ENCODE results near the gene C8G. TPM values are rescaled to one million over a fixed set of nuclear protein-coding genes. Genes with fewer than 3 reads are reported as not detected.

The C8G gene
- polyA plus RNA-seq, 1 donor from 2014 or later = not detected

GRCh38 chr9:136900556-136900955 is 44.5 kb upstream of the C8G start:
- no peaks in the 10 kb centered on the region for H3K9me2 ChIP-seq (ENCODE audit: insufficient read depth, low read length)
- H3K9ac ChIP-seq (ENCODE audit: low read length) = no peak overlapping the region
- no peak overlapping the region for H3K4me3 ChIP-seq (ENCODE audit: low read length)
- no peaks in the 10 kb centered on the region for H4K20me1 ChIP-seq (ENCODE audit: insufficient read depth)
- H3K36me3 ChIP-seq (ENCODE audit: insufficient read depth, low read length) = no peaks in the 10 kb centered on the region
- no peak overlapping the region for H3K27ac ChIP-seq (ENCODE audit: low read length)
- no peaks in the 10 kb centered on the region for H3F3A ChIP-seq (ENCODE audit: insufficient read depth, low read length, poor library complexity, severe bottlenecking)
- TF ChIP-seq EP300 (conservative IDR thresholded peaks at IDR 0.05; ENCODE audit: poor library complexity, severe bottlenecking) (no peak), MXI1 (conservative IDR thresholded peaks at IDR 0.05; ENCODE audit: poor library complexity, severe bottlenecking) (no peak), RAD21 (conservative IDR thresholded peaks at IDR 0.05) (no peak), REST (IDR thresholded peaks at IDR 0.05; ENCODE audit: borderline replicate concordance) (no peak), EZH2 (IDR thresholded peaks at IDR 0.05; ENCODE audit: borderline replicate concordance, insufficient read depth, low read length, poor library complexity, severe bottlenecking) (no peak), TAF1 (IDR thresholded peaks at IDR 0.05; ENCODE audit: low read depth) (no peak), POLR2AphosphoS5 (IDR thresholded peaks at IDR 0.05) (no peak), CTCF (IDR thresholded peaks at IDR 0.05; ENCODE audit: poor library complexity, severe bottlenecking) (no peak), SMC3 (conservative IDR thresholded peaks at IDR 0.05; ENCODE audit: poor library complexity) (no peak)
- no peak overlapping the region for H2AFZ ChIP-seq (ENCODE audit: low read depth, low read length)
- no peaks in the 10 kb centered on the region for H3K27me3 ChIP-seq (ENCODE audit: insufficient read depth, low read depth, low read length)
- no peaks in the 10 kb centered on the region for H3K9me3 ChIP-seq (ENCODE audit: low read length)
- H3K79me2 ChIP-seq (replicated peaks; ENCODE audit: insufficient read depth, low read length) = no peaks in the 10 kb centered on the region
- no peak overlapping the region for H3K4me2 ChIP-seq (ENCODE audit: low read length)

- Histone ChIP-seq H3K27ac (ENCODE audit: low read length) (no peak overlapping the region), H3K9me2 (ENCODE audit: insufficient read depth, low read length) (no peaks in the 10 kb centered on the region), H3K9me3 (ENCODE audit: low read length) (no peaks in the 10 kb centered on the region), H3K4me2 (ENCODE audit: low read length) (no peak overlapping the region), H4K20me1 (ENCODE audit: insufficient read depth) (no peaks in the 10 kb centered on the region), H2AFZ (ENCODE audit: low read depth, low read length) (no peak overlapping the region), H3F3A (ENCODE audit: insufficient read depth, low read length, poor library complexity, severe bottlenecking) (no peaks in the 10 kb centered on the region), H3K4me3 (ENCODE audit: low read length) (no peak overlapping the region), H3K27me3 (ENCODE audit: insufficient read depth, low read depth, low read length) (no peaks in the 10 kb centered on the region), H3K9ac (ENCODE audit: low read length) (no peak overlapping the region), H3K79me2 (replicated peaks; ENCODE audit: insufficient read depth, low read length) (no peaks in the 10 kb centered on the region), H3K36me3 (ENCODE audit: insufficient read depth, low read length) (no peaks in the 10 kb centered on the region)
- no peak for TF ChIP-seq EZH2 (IDR thresholded peaks at IDR 0.05; ENCODE audit: borderline replicate concordance, insufficient read depth, low read length, poor library complexity, severe bottlenecking)
- TF ChIP-seq TAF1 (IDR thresholded peaks at IDR 0.05; ENCODE audit: low read depth) = no peak
- TF ChIP-seq POLR2AphosphoS5 (IDR thresholded peaks at IDR 0.05) = no peak
- TF ChIP-seq RAD21 (conservative IDR thresholded peaks at IDR 0.05) = no peak
- no peak for TF ChIP-seq CTCF (IDR thresholded peaks at IDR 0.05; ENCODE audit: poor library complexity, severe bottlenecking)
- no peak for TF ChIP-seq MXI1 (conservative IDR thresholded peaks at IDR 0.05; ENCODE audit: poor library complexity, severe bottlenecking)
- TF ChIP-seq SMC3 (conservative IDR thresholded peaks at IDR 0.05; ENCODE audit: poor library complexity) = no peak
- no peak for TF ChIP-seq REST (IDR thresholded peaks at IDR 0.05; ENCODE audit: borderline replicate concordance)
- no peak for TF ChIP-seq EP300 (conservative IDR thresholded peaks at IDR 0.05; ENCODE audit: poor library complexity, severe bottlenecking)
Measured at GRCh38 chr9:136900988-136901515, 44.0 kb upstream of the C8G start.
